ENCODE data around the gene DVL2.

- no peak for TF ChIP-seq CTCF (IDR thresholded peaks at IDR 0.05; ENCODE audit: low read depth, low read length)
- peak; percentile 11 for TF ChIP-seq POLR2A (IDR thresholded peaks at IDR 0.05; ENCODE audit: extremely low read depth, insufficient read length)
These were observed 4.2 kb upstream of the DVL2 start for GRCh38 chr17:7238420-7239090.

All from NB4 (cell line).